A549 (cell line): ENCODE data around the gene PNMA8B. TPM values are rescaled to one million over a fixed set of nuclear protein-coding genes. Genes with fewer than 3 reads are reported as not detected.

Source experiments
- ATAC-seq, 2 experiments: fragments of 200-7000 bp in 1 of 2; fragments of >200 bp in 1 of 2; cut with Nextera tagmentation in 1 of 2; cut with Tn5 transposase in 1 of 2; 3 replicates each; pipeline versions ENCODE4 v1.8.0 to v1.9.1; 2018 to 2020; ENCODE audit warnings: mild to moderate bottlenecking in 1 of 2, moderate library complexity in 1 of 2
- CTCF ChIA-PET: fragments of 300-600 bp; sonication (Branson Sonifier 250); formaldehyde crosslinking; extraction: SDS; loops from one replicate; lab custom pipeline; 2021; ENCODE audit warnings: antibody characterized with exemption, inconsistent platforms; lab: Yijun Ruan, JAX
- POLR2A ChIA-PET: fragments of 350-600 bp; formaldehyde crosslinking; extraction: SDS; loops from one replicate; lab custom pipeline; 2021; ENCODE audit warnings: antibody characterized with exemption, inconsistent platforms; lab: Yijun Ruan, JAX
- DNase-seq, 2 experiments: peaks; one replicate each; pipeline versions ENCODE4 v3.0.0 to v3.0.0-alpha.2; 2011 to 2016; ENCODE audit warnings: low read depth in 1 of 2, low spot score in 1 of 2
- FAIRE-seq: peaks from 2 replicates; lab custom pipeline; 2011; peaks lifted over from hg19 to GRCh38; lab: Jason Lieb, UNC
- H3K27ac ChIP-seq, 2 experiments: fragments of >200 bp; sonication (Bioruptor Twin); formaldehyde crosslinking; 3 replicates each; pipeline ENCODE4 v1.5.1; 2016 to 2017
- H3K4me1 ChIP-seq: fragments of >200 bp; sonication (Bioruptor Twin); formaldehyde crosslinking; 3 replicates; pipeline ENCODE4 v1.6.1; 2016
- H3K4me2 ChIP-seq: fragments of >200 bp; sonication (Bioruptor Twin); formaldehyde crosslinking; 3 replicates; pipeline ENCODE4 v1.6.1; 2016
- H3K4me3 ChIP-seq: fragments of >200 bp; sonication (Bioruptor Twin); formaldehyde crosslinking; 3 replicates; pipeline ENCODE4 v1.5.1; 2016
- H3K9me3 ChIP-seq: fragments of >200 bp; sonication (Bioruptor Twin); formaldehyde crosslinking; 3 replicates; pipeline ENCODE4 v1.6.1; 2016
- ATOH8 ChIP-seq: fragments of 250-450 bp; sonication (Bioruptor Pico); IDR thresholded peaks from 2 replicates; pipeline ENCODE4 v1.5.0; 2020; ENCODE audit warnings: low read depth, mild to moderate bottlenecking, moderate library complexity
- CHD2 ChIP-seq: fragments of 150-350 bp; IDR thresholded peaks from 2 replicates; pipeline ENCODE4 v1.6.1; 2014; ENCODE audit warnings: low read length; ENCODE audit not compliant: partially characterized antibody
- CTCF ChIP-seq: fragments of >200 bp; sonication (Bioruptor Twin); formaldehyde crosslinking; IDR thresholded peaks from 3 replicates; pipeline ENCODE4 v1.5.1; 2016
- EHF ChIP-seq: fragments of 250-450 bp; sonication (Bioruptor Pico); IDR thresholded peaks from 2 replicates; pipeline ENCODE4 v1.5.0; 2020; ENCODE audit warnings: mild to moderate bottlenecking
- EP300 ChIP-seq, 2 experiments: fragments of >200 bp; sonication (Bioruptor Twin); formaldehyde crosslinking; IDR thresholded peaks; 2 replicates in 1 of 2; 3 replicates in 1 of 2; pipeline ENCODE4 v1.6.1; 2016 to 2017
- ESRRA ChIP-seq: fragments of 150-350 bp; IDR thresholded peaks from 2 replicates; pipeline ENCODE4 v1.6.1; 2014; ENCODE audit warnings: mild to moderate bottlenecking, low read length, borderline replicate concordance
- GATA3 ChIP-seq: IDR thresholded peaks from 2 replicates; pipeline ENCODE4 v1.6.1; 2012; ENCODE audit warnings: borderline replicate concordance
- HDAC2 ChIP-seq: fragments of 200-600 bp; sonication (generic); IDR thresholded peaks from 2 replicates; pipeline ENCODE4 v1.6.1; 2016
- JUNB ChIP-seq: fragments of >200 bp; sonication (Bioruptor Twin); formaldehyde crosslinking; IDR thresholded peaks from 2 replicates; pipeline ENCODE4 v1.6.1; 2016
- KDM5A ChIP-seq: fragments of 200-600 bp; sonication (generic); IDR thresholded peaks from 2 replicates; pipeline ENCODE4 v1.6.1; 2016; ENCODE audit warnings: antibody characterized with exemption, mild to moderate bottlenecking
- MYC ChIP-seq: IDR thresholded peaks from 2 replicates; pipeline ENCODE4 v1.6.1; 2012; ENCODE audit warnings: mild to moderate bottlenecking, inconsistent platforms, low read length, improper control_type of control experiment, borderline replicate concordance
- NPAS2 ChIP-seq: fragments of 250-450 bp; sonication (Bioruptor Pico); IDR thresholded peaks from 2 replicates; pipeline ENCODE4 v1.8.0; 2022; ENCODE audit warnings: mild to moderate bottlenecking, moderate library complexity, borderline replicate concordance
- NR3C1 ChIP-seq: fragments of >200 bp; sonication (Bioruptor Twin); formaldehyde crosslinking; IDR thresholded peaks from 3 replicates; pipeline ENCODE4 v1.6.1; 2017
- PBX3 ChIP-seq: IDR thresholded peaks from 2 replicates; pipeline ENCODE4 v1.6.1; 2012
- POLR2A ChIP-seq: IDR thresholded peaks from 2 replicates; pipeline ENCODE4 v1.6.1; 2012; ENCODE audit warnings: mild to moderate bottlenecking, low read length
- RARB ChIP-seq: fragments of 250-450 bp; sonication (Bioruptor Pico); IDR thresholded peaks from 2 replicates; pipeline ENCODE4 v1.8.0; 2021; ENCODE audit warnings: mild to moderate bottlenecking, moderate library complexity
- TFCP2L1 ChIP-seq: fragments of 250-450 bp; sonication (Bioruptor Pico); IDR thresholded peaks from 2 replicates; pipeline ENCODE4 v1.5.0; 2021; ENCODE audit warnings: mild to moderate bottlenecking
- USF2 ChIP-seq: fragments of 450-650 bp; IDR thresholded peaks from 2 replicates; pipeline ENCODE4 v1.6.1; 2014; ENCODE audit warnings: antibody characterized with exemption
- WGBS: methylation state at CpG from one replicate; pipeline ENCODE4 v1.1.6; 2017; ENCODE audit errors: missing lambda C conversion rate; 5-methylcytosine and 5-hydroxymethylcytosine counted together
- polyA plus RNA-seq, 4 experiments: library from polyadenylated mRNA; depleted of rRNA in 3 of 4; stranded (reverse); fragments of >200 nt; fragmentation: RNase III in 1 of 4; extraction: RNeasy Plus Mini Kit Qiagen cat#74134 plus additional on column Dnase treatment in 1 of 4; gene quantifications; 2 replicates in 3 of 4; 3 replicates in 1 of 4; pipeline ENCODE4 v1.2.3, GENCODE V29; 2011 to 2017
- TF ChIP-seq, protein P1 (sequence below): fragments of 250-450 bp; sonication (Bioruptor Pico); IDR thresholded peaks from 2 replicates; pipeline ENCODE4 v1.5.0; 2021; ENCODE audit warnings: mild to moderate bottlenecking, moderate library complexity, borderline replicate concordance

The PNMA8B gene
- polyA plus RNA-seq, 2 of the 4 experiments (the other 2 are of a cell fraction): not detected

- H3K4me3 ChIP-seq: no peak overlapping the region
- no peaks in the 10 kb centered on the region for H3K9me3 ChIP-seq
- H3K4me1 ChIP-seq: peaks cover 10% of the 10 kb centered on the region; the same call in 1 of the 3 replicates
- FAIRE-seq: no peak
- CTCF ChIA-PET: interaction anchor here (0.6 to 6.7 kb wide), 15 partner anchors 8 to 415 kb away, joined by 3 to 76 read pairs (median 7); no protein-coding TSS in a partner anchor
- no peak for DNase-seq
- ATAC-seq: no peak; a peak in 2 of 6 replicates
- H3K27ac ChIP-seq: no peak overlapping the region
- no peak overlapping the region for H3K4me2 ChIP-seq
- whole genome bisulfite sequencing: 67% methylated on average over 18 of the region's 18 CpGs
- TF ChIP-seq HDAC2: no peak
- TF ChIP-seq POLR2A: no peak
- POLR2A ChIA-PET: no interaction called here
Measured at GRCh38 chr19:46491975-46492682, 3.5 kb downstream of the PNMA8B start.

DNA sequence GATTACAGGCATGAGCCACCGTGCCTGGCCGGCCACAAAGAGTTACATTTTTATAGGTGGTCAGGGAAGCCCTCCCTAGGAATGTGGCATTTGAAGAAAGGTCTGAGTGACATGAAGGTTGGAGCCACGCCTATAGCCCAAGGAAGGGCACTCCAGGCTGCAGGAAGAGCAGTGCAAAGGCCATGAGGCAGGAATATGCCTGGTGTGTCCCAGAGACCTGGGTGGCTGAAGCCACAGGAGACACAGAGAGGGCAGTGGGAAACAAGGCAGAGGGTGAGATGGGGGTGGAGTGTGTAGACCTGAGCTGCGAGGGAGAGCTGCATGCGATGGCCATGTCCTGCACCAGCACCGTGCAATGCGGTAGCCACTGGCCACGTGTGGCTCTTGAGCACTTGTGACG, 4.9 kb downstream of the PNMA8B start:
- ChIA-PET POLR2A (no interaction called here), CTCF (interaction anchor here (0.5 to 6.7 kb wide), 22 partner anchors 7 to 527 kb away, joined by 3 to 76 read pairs (median 6); partner anchors contain the start of gene PPP5C)
- ATAC-seq (no peak), FAIRE-seq (no peak), DNase-seq (no peak)
- WGBS: 68% methylated on average over 9 of the region's 9 CpGs
- peaks cover 10% of the 10 kb centered on the region; the same call in 1 of the 3 replicates for H3K4me1 ChIP-seq
- H3K4me2 ChIP-seq: no peak overlapping the region
- H3K9me3 ChIP-seq: no peaks in the 10 kb centered on the region
- no peak overlapping the region for H3K27ac ChIP-seq
- no peak for TF ChIP-seq PBX3
- no peak for TF ChIP-seq MYC
- no peak for TF ChIP-seq KDM5A
- TF ChIP-seq, protein P1, sequence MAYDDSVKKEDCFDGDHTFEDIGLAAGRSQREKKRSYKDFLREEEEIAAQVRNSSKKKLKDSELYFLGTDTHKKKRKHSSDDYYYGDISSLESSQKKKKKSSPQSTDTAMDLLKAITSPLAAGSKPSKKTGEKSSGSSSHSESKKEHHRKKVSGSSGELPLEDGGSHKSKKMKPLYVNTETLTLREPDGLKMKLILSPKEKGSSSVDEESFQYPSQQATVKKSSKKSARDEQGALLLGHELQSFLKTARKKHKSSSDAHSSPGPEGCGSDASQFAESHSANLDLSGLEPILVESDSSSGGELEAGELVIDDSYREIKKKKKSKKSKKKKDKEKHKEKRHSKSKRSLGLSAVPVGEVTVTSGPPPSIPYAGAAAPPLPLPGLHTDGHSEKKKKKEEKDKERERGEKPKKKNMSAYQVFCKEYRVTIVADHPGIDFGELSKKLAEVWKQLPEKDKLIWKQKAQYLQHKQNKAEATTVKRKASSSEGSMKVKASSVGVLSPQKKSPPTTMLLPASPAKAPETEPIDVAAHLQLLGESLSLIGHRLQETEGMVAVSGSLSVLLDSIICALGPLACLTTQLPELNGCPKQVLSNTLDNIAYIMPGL (CRISPR knock-in tag): no peak
- TF ChIP-seq CTCF: no peak
- TF ChIP-seq ESRRA: no peak
- TF ChIP-seq JUNB: no peak
- no peak overlapping the region for H3K4me3 ChIP-seq

DNA sequence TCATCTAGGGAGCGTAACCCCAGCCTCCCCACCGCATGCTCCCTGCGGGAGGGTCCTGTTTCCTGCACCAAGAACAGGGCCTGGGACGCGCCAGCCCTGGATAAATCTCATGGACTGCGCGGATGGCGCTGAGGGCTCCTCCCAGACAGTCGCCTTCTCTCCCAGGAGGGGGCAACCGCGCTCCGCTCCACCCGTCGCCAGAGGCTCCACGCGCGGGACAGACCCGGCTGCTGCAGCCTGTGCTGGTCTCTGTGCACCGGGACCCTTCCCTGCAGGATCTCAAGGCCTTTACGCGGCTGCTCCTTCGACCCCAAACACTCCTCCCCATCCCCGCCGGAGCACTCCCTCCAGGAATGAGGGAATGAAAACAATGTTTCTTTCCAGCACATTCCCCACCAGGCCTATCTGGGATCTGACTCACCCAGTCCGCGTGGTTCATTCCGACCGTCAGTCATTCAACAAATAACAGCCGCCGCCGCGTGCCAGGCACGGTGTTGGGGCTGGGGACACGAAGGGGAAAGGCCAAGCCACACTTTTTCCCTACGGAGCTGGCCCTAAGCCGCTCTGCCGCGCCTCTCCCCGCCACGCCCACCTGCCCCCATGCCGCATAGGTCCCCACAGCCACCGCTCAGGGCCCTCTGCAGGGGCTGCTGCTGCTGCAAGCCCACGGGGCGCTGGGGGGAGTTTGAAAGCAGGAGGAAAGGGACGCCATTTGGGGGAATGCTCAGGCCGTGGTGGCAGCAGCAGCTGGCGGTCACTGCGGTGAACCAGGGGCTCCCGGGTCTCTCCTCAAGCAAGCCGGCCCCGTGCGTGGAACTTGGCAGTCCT, 6.0 kb downstream of the PNMA8B start:
- no peak for ATAC-seq
- TF ChIP-seq CHD2: no peak
- no peak for TF ChIP-seq GATA3
- no peak for TF ChIP-seq NR3C1
- no peak for TF ChIP-seq EHF (CRISPR knock-in tag)
- no peak for TF ChIP-seq PBX3
- TF ChIP-seq EP300 (IDR thresholded peaks at IDR 0.05): no peak
- no peak for TF ChIP-seq USF2
- TF ChIP-seq ATOH8 (CRISPR knock-in tag): no peak
- no peak for TF ChIP-seq ESRRA
- no peak for TF ChIP-seq NPAS2
- no peak for TF ChIP-seq TFCP2L1
- no peak for TF ChIP-seq RARB (CRISPR knock-in tag)

More for the DNA sequence above, 6.0 kb downstream of the PNMA8B start:
- POLR2A ChIA-PET: no interaction called here
- H3K4me2 ChIP-seq: no peak overlapping the region
- peaks cover 10% of the 10 kb centered on the region; the same call in 1 of the 3 replicates for H3K4me1 ChIP-seq
- H3K9me3 ChIP-seq: no peaks in the 10 kb centered on the region
- DNase-seq (no peak), FAIRE-seq (no peak)
- H3K27ac ChIP-seq: no peak overlapping the region
- 85% methylated on average over 52 of the region's 52 CpGs for WGBS
- no peak overlapping the region for H3K4me3 ChIP-seq
- CTCF ChIA-PET: interaction anchor here (0.6 to 6.7 kb wide), 29 partner anchors 10 to 461 kb away, joined by 3 to 140 read pairs (median 6); partner anchors contain the start of gene PPP5C
